HepG2 (cell line): ENCODE measurements around the gene MYRIP. TPM values are rescaled to one million over a fixed set of nuclear protein-coding genes. Genes with fewer than 3 reads are reported as not detected.

Experiments
- ATAC-seq: fragments of 200-7000 bp; cut with Tn5 transposase; 3 replicates; pipeline ENCODE4 v1.9.1; 2020; ENCODE audit warnings: mild to moderate bottlenecking, moderate library complexity
- BruUV-seq: library from RNA; stranded (reverse); fragments of 400-500 nt; replicated peaks from 2 replicates; lab custom pipeline; 2021; lab: Mats Ljungman, UMichigan
- CTCF ChIA-PET: fragments of 300-600 bp; formaldehyde crosslinking; extraction: SDS; loops from one replicate; lab custom pipeline; 2021; ENCODE audit warnings: low total read pairs, inconsistent platforms, low intra/inter-chr PET ratio; lab: Yijun Ruan, JAX
- POLR2A ChIA-PET: fragments of 350-600 bp; sonication (Branson Sonifier 250); formaldehyde crosslinking; loops from one replicate; lab custom pipeline; 2020; ENCODE audit warnings: antibody characterized with exemption, inconsistent platforms; lab: Yijun Ruan, JAX
- DNase-seq: peaks from one replicate; pipeline ENCODE4 v3.0.0-alpha.2; 2015; ENCODE audit warnings: low spot score
- FAIRE-seq: peaks from 3 replicates; lab custom pipeline; 2011; peaks lifted over from hg19 to GRCh38; lab: Jason Lieb, UNC
- H2AFZ ChIP-seq: one replicate; pipeline ENCODE4 v1.6.1; 2011; ENCODE audit warnings: low read length, inconsistent platforms
- H3K27ac ChIP-seq: fragments of 300-600 bp; 3 replicates; pipeline ENCODE4 v1.8.0; 2011; ENCODE audit warnings: mixed run types, mild to moderate bottlenecking, mixed read lengths, low read length, inconsistent platforms; ENCODE audit not compliant: insufficient read depth; ENCODE audit errors: extremely low read length
- H3K27me3 ChIP-seq, 2 experiments: fragments of 200-600 bp in 1 of 2; 2 replicates in 1 of 2; 3 replicates in 1 of 2; pipeline versions ENCODE4 v1.6.0 to v1.8.0; 2011; ENCODE audit warnings: low read length in 2 of 2, mild to moderate bottlenecking in 2 of 2, moderate library complexity in 2 of 2, inconsistent platforms in 1 of 2; ENCODE audit not compliant: insufficient read depth in 2 of 2, control insufficient read depth in 1 of 2
- H3K36me3 ChIP-seq, 2 experiments: fragments of 200-600 bp in 1 of 2; replicated peaks in 1 of 2; 2 replicates in 1 of 2; 3 replicates in 1 of 2; pipeline versions ENCODE4 v1.5.1 to v1.8.0; 2011; ENCODE audit warnings: low read length in 2 of 2, inconsistent platforms in 1 of 2; ENCODE audit not compliant: insufficient read depth in 2 of 2, control insufficient read depth in 1 of 2
- H3K4me1 ChIP-seq: 2 replicates; pipeline ENCODE4 v1.5.1; 2012; ENCODE audit warnings: low read length, inconsistent platforms; ENCODE audit not compliant: insufficient read depth
- H3K4me2 ChIP-seq: 2 replicates; pipeline ENCODE4 v1.6.0; 2011; ENCODE audit warnings: low read depth, low read length, inconsistent platforms
- H3K4me3 ChIP-seq, 3 experiments: fragments of 200-600 bp in 1 of 3; sonication (generic), shearing (Covaris generic) in 1 of 3; replicated peaks in 1 of 3; 2 replicates each; pipeline ENCODE4 v1.5.1; 2011 to 2016; ENCODE audit warnings: low read length in 3 of 3, inconsistent platforms in 2 of 3, low read depth in 2 of 3, mild to moderate bottlenecking in 2 of 3, control low read depth in 1 of 3, mixed read lengths in 1 of 3; ENCODE audit not compliant: insufficient read depth in 1 of 3
- H3K79me2 ChIP-seq: one replicate; pipeline ENCODE4 v1.6.1; 2011; ENCODE audit warnings: low read length, inconsistent platforms; ENCODE audit not compliant: insufficient read depth
- H3K9ac ChIP-seq: 2 replicates; pipeline ENCODE4 v1.6.0; 2011; ENCODE audit warnings: mild to moderate bottlenecking, low read depth, low read length, inconsistent platforms; ENCODE audit not compliant: insufficient read depth
- H3K9me3 ChIP-seq: 2 replicates; pipeline ENCODE4 v1.5.1; 2012; ENCODE audit warnings: mild to moderate bottlenecking, low read length
- H4K20me1 ChIP-seq: 2 replicates; pipeline ENCODE4 v1.6.0; 2011; ENCODE audit warnings: inconsistent platforms, mild to moderate bottlenecking, low read length, moderate library complexity; ENCODE audit not compliant: insufficient read depth
- ATF1 ChIP-seq: IDR thresholded peaks from 2 replicates; pipeline ENCODE4 v1.6.1; 2016; ENCODE audit warnings: mild to moderate bottlenecking, control low read depth
- CHCHD3 ChIP-seq: sonication (generic); formaldehyde crosslinking; IDR thresholded peaks from 2 replicates; pipeline ENCODE4 v1.8.0; 2022; ENCODE audit warnings: mild to moderate bottlenecking, missing genetic modification reagents, moderate library complexity
- GLI4 ChIP-seq: sonication (generic); formaldehyde crosslinking; IDR thresholded peaks from 2 replicates; pipeline ENCODE4 v1.5.1; 2020; ENCODE audit warnings: missing genetic modification reagents, mild to moderate bottlenecking, moderate library complexity, borderline replicate concordance
- KMT2A ChIP-seq: sonication (generic); formaldehyde crosslinking; IDR thresholded peaks from 2 replicates; pipeline ENCODE4 v1.4.0; 2020; ENCODE audit warnings: missing genetic modification reagents
- MED13 ChIP-seq: sonication (generic); formaldehyde crosslinking; IDR thresholded peaks from 2 replicates; pipeline ENCODE4 v1.5.0; 2020; ENCODE audit warnings: missing genetic modification reagents
- NR1H2 ChIP-seq: sonication (generic); formaldehyde crosslinking; IDR thresholded peaks from 2 replicates; pipeline ENCODE4 v1.8.1; 2022; ENCODE audit warnings: low read depth, missing genetic modification reagents, borderline replicate concordance
- POLR2A ChIP-seq, 2 experiments: IDR thresholded peaks; 2 replicates each; pipeline ENCODE4 v1.6.1; 2011; ENCODE audit warnings: low read depth in 2 of 2, low read length in 2 of 2, mild to moderate bottlenecking in 1 of 2, moderate library complexity in 1 of 2; ENCODE audit not compliant: insufficient read depth in 1 of 2
- SIN3B ChIP-seq: fragments of 150-350 bp; IDR thresholded peaks from 2 replicates; pipeline ENCODE4 v1.6.1; 2014; ENCODE audit warnings: low read length
- SP2 ChIP-seq: sonication (generic); formaldehyde crosslinking; IDR thresholded peaks from 2 replicates; pipeline ENCODE4 v1.5.1; 2020; ENCODE audit warnings: mild to moderate bottlenecking, missing genetic modification reagents
- TCF7L2 ChIP-seq: IDR thresholded peaks from 2 replicates; pipeline ENCODE4 v1.6.1; 2011; ENCODE audit warnings: mild to moderate bottlenecking, low read depth, low read length, moderate library complexity
- U2AF2 ChIP-seq: fragments of 200-400 bp; formaldehyde crosslinking; IDR thresholded peaks from 2 replicates; pipeline ENCODE4 v1.6.1; 2017; ENCODE audit warnings: low read depth, mild to moderate bottlenecking, low read length
- ZBTB1 ChIP-seq: sonication (generic); formaldehyde crosslinking; IDR thresholded peaks from 2 replicates; pipeline ENCODE4 v1.4.0; 2020; ENCODE audit warnings: missing genetic modification reagents, borderline replicate concordance
- ZNF33A ChIP-seq: sonication (generic); formaldehyde crosslinking; IDR thresholded peaks from 2 replicates; pipeline ENCODE4 v1.5.1; 2020; ENCODE audit warnings: missing genetic modification reagents, mild to moderate bottlenecking, moderate library complexity, borderline replicate concordance
- ZNF703 ChIP-seq: sonication (generic); formaldehyde crosslinking; IDR thresholded peaks from 2 replicates; pipeline ENCODE4 v1.5.1; 2020; ENCODE audit warnings: missing genetic modification reagents, mild to moderate bottlenecking, moderate library complexity, borderline replicate concordance
- in situ Hi-C: cut with HindIII; loops from 2 replicates; pipeline ENCODE4 v1.10.0; 2017; ENCODE audit warnings: low pct_unique_long_range_greater_than_20kb; ENCODE audit not compliant: extremely low pct_ligation_motif_present
- intact Hi-C: fragments of 100-400 bp; cut with micrococcal nuclease; formaldehyde crosslinking; loops from one replicate; pipeline ENCODE4 v1.10.0; 2022; ENCODE audit not compliant: unreplicated experiment
- polyA plus RNA-seq, 8 experiments: library from polyadenylated mRNA; depleted of rRNA in 3 of 8; stranded (reverse) in 7 of 8; unstranded in 1 of 8; fragments of >200 nt; fragmentation: Illumina TruSeq in 4 of 8; extraction: Trizol in 4 of 8; gene quantifications; 2 replicates each; pipeline versions ENCODE4 v1.2.1 to v1.2.3, GENCODE V29; 2011 to 2016; ENCODE audit warnings: low read depth in 4 of 8, missing spikeins in 1 of 8, mixed read lengths in 1 of 8; ENCODE audit not compliant: insufficient read depth in 1 of 8
- total RNA-seq, 5 experiments: library from RNA; depleted of rRNA; stranded (reverse); fragments of >200 nt; fragmentation: Illumina TruSeq; extraction: Trizol; gene quantifications; 2 replicates each; pipeline ENCODE4 v1.2.3, GENCODE V29; 2016; ENCODE audit warnings: low read depth in 1 of 5
- TF ChIP-seq, protein P1 (sequence below): sonication (generic); formaldehyde crosslinking; IDR thresholded peaks from 2 replicates; pipeline ENCODE4 v1.5.0; 2020; ENCODE audit warnings: mild to moderate bottlenecking, missing genetic modification reagents
- TF ChIP-seq, protein P2 (sequence below): IDR thresholded peaks from 2 replicates; pipeline ENCODE4 v1.4.0; 2020; ENCODE audit warnings: mild to moderate bottlenecking, missing genetic modification reagents
- TF ChIP-seq, protein P3 (sequence below): sonication (generic); formaldehyde crosslinking; IDR thresholded peaks from 2 replicates; pipeline ENCODE4 v1.4.0; 2020; ENCODE audit warnings: mild to moderate bottlenecking, missing genetic modification reagents

MYRIP gene
- total and polyA plus RNA-seq, 2 of the 13 experiments (the other 11 are each of a cell fraction or from before 2014, with no cell fraction given), result 0.64 to 0.84 TPM

DNA sequence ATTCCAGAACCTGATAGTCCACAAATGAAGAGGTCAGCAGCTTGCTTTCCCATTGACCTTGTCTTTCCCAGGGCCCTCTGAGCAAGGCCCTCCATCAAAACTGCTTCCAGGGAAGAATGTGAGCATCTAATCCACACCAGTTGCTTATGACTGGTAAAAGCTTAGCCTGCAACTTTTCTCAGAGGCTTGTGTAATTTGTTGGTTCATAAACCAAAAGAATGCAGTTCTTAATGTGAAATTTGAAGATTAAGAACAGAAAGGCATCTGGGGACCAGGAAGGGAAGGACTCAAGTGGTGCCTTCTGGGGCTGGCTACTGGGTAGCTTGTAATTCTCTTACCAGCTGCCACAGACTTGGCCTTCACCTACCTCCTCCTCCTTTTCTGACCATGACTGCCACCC lies 439.2 kb downstream of the MYRIP start:
- DNase-seq (no peak), FAIRE-seq (no peak), ATAC-seq (no peak)
- intact Hi-C loops (no loop called here), in situ Hi-C loops (no loop called here)
- Histone ChIP-seq H4K20me1 (no peaks in the 10 kb centered on the region), H3K79me2 (no peaks in the 10 kb centered on the region), H3K27ac (no peak overlapping the region), H3K27me3 (no peaks in the 10 kb centered on the region), H3K9ac (no peak overlapping the region), H3K4me1 (no peaks in the 10 kb centered on the region), H3K9me3 (no peaks in the 10 kb centered on the region), H3K4me2 (no peak overlapping the region), H3K4me3 (no peak overlapping the region), H3K36me3 (no peaks in the 10 kb centered on the region), H2AFZ (no peak overlapping the region)
- CTCF ChIA-PET, result no interaction called here
- TF ChIP-seq MED13 (no peak), ZBTB1 (CRISPR knock-in tag) (no peak), SIN3B (no peak), CHCHD3 (CRISPR knock-in tag) (no peak), TCF7L2 (no peak), POLR2A (IDR thresholded peaks at IDR 0.05; ENCODE audit: insufficient read depth in 1 of 2, low read depth in 2 of 2, low read length in 2 of 2) (no peak), ATF1 (no peak), ZNF33A (no peak), GLI4 (CRISPR knock-in tag) (no peak), SP2 (no peak), NR1H2 (CRISPR knock-in tag) (no peak), U2AF2 (no peak), ZNF703 (CRISPR knock-in tag) (no peak), KMT2A (CRISPR knock-in tag) (no peak)
- TF ChIP-seq, protein P1, sequence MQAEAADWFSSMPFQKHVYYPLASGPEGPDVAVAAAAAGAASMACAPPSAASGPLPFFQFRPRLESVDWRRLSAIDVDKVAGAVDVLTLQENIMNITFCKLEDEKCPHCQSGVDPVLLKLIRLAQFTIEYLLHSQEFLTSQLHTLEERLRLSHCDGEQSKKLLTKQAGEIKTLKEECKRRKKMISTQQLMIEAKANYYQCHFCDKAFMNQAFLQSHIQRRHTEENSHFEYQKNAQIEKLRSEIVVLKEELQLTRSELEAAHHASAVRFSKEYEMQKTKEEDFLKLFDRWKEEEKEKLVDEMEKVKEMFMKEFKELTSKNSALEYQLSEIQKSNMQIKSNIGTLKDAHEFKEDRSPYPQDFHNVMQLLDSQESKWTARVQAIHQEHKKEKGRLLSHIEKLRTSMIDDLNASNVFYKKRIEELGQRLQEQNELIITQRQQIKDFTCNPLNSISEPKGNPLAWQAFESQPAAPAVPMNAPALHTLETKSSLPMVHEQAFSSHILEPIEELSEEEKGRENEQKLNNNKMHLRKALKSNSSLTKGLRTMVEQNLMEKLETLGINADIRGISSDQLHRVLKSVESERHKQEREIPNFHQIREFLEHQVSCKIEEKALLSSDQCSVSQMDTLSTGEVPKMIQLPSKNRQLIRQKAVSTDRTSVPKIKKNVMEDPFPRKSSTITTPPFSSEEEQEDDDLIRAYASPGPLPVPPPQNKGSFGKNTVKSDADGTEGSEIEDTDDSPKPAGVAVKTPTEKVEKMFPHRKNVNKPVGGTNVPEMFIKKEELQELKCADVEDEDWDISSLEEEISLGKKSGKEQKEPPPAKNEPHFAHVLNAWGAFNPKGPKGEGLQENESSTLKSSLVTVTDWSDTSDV (CRISPR knock-in tag), result no peak
- TF ChIP-seq, protein P2, sequence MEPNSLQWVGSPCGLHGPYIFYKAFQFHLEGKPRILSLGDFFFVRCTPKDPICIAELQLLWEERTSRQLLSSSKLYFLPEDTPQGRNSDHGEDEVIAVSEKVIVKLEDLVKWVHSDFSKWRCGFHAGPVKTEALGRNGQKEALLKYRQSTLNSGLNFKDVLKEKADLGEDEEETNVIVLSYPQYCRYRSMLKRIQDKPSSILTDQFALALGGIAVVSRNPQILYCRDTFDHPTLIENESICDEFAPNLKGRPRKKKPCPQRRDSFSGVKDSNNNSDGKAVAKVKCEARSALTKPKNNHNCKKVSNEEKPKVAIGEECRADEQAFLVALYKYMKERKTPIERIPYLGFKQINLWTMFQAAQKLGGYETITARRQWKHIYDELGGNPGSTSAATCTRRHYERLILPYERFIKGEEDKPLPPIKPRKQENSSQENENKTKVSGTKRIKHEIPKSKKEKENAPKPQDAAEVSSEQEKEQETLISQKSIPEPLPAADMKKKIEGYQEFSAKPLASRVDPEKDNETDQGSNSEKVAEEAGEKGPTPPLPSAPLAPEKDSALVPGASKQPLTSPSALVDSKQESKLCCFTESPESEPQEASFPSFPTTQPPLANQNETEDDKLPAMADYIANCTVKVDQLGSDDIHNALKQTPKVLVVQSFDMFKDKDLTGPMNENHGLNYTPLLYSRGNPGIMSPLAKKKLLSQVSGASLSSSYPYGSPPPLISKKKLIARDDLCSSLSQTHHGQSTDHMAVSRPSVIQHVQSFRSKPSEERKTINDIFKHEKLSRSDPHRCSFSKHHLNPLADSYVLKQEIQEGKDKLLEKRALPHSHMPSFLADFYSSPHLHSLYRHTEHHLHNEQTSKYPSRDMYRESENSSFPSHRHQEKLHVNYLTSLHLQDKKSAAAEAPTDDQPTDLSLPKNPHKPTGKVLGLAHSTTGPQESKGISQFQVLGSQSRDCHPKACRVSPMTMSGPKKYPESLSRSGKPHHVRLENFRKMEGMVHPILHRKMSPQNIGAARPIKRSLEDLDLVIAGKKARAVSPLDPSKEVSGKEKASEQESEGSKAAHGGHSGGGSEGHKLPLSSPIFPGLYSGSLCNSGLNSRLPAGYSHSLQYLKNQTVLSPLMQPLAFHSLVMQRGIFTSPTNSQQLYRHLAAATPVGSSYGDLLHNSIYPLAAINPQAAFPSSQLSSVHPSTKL, result no peak
- TF ChIP-seq, protein P3, sequence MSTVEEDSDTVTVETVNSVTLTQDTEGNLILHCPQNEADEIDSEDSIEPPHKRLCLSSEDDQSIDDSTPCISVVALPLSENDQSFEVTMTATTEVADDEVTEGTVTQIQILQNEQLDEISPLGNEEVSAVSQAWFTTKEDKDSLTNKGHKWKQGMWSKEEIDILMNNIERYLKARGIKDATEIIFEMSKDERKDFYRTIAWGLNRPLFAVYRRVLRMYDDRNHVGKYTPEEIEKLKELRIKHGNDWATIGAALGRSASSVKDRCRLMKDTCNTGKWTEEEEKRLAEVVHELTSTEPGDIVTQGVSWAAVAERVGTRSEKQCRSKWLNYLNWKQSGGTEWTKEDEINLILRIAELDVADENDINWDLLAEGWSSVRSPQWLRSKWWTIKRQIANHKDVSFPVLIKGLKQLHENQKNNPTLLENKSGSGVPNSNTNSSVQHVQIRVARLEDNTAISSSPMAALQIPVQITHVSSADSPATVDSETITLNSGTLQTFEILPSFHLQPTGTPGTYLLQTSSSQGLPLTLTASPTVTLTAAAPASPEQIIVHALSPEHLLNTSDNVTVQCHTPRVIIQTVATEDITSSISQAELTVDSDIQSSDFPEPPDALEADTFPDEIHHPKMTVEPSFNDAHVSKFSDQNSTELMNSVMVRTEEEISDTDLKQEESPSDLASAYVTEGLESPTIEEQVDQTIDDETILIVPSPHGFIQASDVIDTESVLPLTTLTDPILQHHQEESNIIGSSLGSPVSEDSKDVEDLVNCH (CRISPR knock-in tag), result no peak
- BruUV-seq, result no TSS peak
- POLR2A ChIA-PET, result no interaction called here
